Spleen (tissue), 7 donors: Measurements from ENCODE around the gene SETBP1.

Source experiments
- CTCF ChIP-seq, 11 experiments: fragments of 200-600 bp in 7 of 11; fragments of 450-650 bp in 4 of 11; sonication (generic) in 4 of 11; IDR thresholded peaks in 8 of 11; conservative IDR thresholded peaks in 3 of 11; 1 replicate in 7 of 11; 2 replicates in 4 of 11; pipeline versions ENCODE4 v1.4.0 to v1.8.0; 2016 to 2021; ENCODE audit warnings: antibody characterized with exemption in 11 of 11, inconsistent platforms in 4 of 11, mild to moderate bottlenecking in 1 of 11
- POLR2A ChIP-seq, 3 donors: fragments of 450-650 bp; IDR thresholded peaks; one replicate each; pipeline ENCODE4 v1.5.1; 2017; ENCODE audit warnings: antibody characterized with exemption in 3 of 3, mild to moderate bottlenecking in 1 of 3
- donor health status: DM: no; HTN: no; CAD: no; lungs with moderate emphysema.
- donor health status: DM: no; HTN: no; CAD: no.
- donor health status: DM: no; HTN: no; CAD: no.

GRCh38 chr18:45009756-45010155 is 329.1 kb downstream of the SETBP1 start:
- TF ChIP-seq POLR2A (IDR thresholded peaks at IDR 0.05): no peak
- TF ChIP-seq CTCF (IDR thresholded peaks at IDR 0.05 in 8 of 11, conservative IDR thresholded peaks at IDR 0.05 in 3 of 11): no peak
